ENCODE measurements around the gene STRN4.

- no peak for TF ChIP-seq YY1 (IDR thresholded peaks at IDR 0.05; ENCODE audit: insufficient read depth, insufficient read length)
- no peak for TF ChIP-seq ZNF274 (IDR thresholded peaks at IDR 0.05; ENCODE audit: low read depth, low read length)
- no peak for TF ChIP-seq SUZ12 (IDR thresholded peaks at IDR 0.05; ENCODE audit: extremely low read depth, insufficient read depth, insufficient read length)
These were observed 32.3 kb downstream of the STRN4 start for GRCh38 chr19:46713781-46714443.
